Measurements from ENCODE around the gene PYGM.
"Not testable (repeated sequence)": the region's sequence is repeated elsewhere in the genome, so short reads cannot be mapped to it uniquely, and the experiment has no call there.

PYGM gene

DNA sequence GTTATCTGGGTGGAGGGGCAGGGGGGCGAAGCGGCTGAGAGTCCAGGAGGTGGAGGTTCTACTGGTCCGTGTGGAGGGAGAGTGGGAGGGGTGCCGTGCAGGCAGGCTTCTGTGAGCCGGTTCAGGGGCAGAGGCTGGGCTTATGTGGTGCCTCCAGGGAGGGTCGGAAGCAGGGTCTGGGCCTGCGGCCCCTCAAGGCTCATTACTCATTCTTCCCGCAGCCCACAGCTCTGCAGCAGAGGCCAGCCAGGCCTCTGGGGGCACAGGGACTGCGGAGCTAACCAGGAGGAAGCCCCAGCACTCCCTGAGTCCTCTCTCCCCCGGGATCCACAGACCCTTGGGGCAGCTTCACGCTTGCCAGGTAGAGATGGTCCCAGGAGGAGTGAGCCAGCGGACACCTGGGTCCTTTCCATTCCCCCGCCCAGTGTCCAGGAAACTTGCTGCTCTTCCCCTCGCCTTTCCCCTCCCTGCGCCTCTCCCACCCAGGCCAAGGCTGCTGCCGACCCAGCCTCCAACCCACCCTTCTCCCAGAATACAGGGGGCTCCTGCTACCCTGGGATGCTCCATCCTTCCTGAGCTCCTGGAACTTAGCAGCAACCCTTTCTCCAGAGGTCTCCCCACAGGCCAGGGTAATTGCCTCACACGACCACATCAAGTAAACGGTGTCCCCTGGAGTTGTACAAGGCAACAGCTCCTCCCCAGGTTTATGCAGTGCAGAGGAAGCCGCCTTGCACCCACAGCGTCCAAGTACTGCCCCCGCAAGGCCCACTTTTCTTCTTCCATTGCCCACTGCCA is 43.1 kb downstream of the PYGM start:
- no peak for DNase-seq (ENCODE audit: low read depth)

DNA sequence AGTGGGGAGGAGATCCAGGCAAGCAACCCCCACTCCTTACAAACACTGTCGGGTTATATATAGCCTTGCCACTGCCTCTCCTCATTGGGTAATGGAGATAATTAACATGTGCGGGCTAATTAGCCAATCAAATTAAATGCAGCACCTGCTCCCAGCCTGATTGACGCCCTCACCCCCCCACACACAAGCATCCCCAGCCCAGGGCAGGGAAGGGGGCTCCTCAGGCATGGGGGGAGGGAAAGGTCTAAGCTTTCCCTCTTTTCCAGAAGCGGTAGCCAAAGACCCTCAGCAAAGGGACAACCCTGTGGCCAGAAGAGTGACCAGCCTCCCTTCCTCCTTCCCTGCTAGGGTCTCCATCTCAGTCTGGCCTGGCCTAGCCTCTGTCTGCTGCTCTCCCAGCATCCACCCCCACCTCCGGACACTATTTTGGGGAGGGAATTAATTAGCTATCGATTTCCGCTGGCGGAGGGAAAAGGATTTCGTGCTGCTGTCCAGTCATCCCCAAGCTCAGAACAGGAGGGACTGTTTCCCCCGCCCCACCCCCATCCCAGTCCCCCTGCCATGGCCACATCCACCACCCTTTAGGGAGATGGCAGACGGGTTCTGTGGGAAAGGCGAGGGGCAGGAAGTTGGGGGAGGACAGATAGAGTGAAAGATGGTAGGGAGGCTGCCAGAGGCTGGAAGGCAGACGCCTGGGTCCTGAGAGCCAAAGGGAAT is 43.9 kb downstream of the PYGM start:
- DNase-seq (ENCODE audit: low read depth): no peak

DNA sequence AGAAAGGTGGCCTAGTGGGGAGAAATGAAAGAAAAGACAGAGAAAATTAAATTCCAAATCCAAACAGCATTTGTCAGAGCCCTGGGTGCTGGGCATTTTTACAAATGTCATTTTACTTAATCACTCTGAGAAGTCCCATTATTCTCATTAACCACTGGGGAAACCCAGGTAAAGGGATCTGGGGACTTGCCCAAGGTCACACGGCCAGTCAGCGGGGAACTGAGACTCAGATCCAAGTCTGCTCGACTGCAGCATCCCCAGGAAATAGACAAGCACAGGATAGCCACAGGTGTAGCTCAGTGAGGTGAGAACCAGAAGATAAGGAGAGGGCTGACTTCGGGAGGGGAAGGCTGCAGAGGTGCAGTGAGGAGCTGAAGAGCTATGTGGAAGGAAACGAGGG is 44.7 kb downstream of the PYGM start:
- no peak for DNase-seq (ENCODE audit: low read depth)

DNA sequence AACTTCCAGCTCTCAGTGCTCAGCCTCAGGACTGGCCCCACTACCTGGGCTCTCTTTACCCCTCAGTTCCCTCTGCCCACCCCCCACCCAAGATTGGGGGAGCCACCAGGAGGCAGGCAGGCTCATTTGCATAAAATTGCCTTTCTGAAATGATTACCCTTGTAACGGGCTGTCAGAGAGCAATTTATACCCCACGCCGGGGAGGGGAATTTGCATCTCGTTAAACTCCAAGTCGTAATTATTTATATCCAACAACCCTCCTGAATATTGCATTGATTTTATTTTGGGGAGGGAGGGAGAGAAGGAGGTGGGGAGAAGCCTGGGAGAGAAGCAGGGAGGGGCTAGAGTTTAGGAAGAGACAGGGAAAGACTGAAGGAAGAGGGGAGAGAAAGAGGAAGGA is 45.1 kb downstream of the PYGM start:
- DNase-seq (ENCODE audit: low read depth): no peak

DNA sequence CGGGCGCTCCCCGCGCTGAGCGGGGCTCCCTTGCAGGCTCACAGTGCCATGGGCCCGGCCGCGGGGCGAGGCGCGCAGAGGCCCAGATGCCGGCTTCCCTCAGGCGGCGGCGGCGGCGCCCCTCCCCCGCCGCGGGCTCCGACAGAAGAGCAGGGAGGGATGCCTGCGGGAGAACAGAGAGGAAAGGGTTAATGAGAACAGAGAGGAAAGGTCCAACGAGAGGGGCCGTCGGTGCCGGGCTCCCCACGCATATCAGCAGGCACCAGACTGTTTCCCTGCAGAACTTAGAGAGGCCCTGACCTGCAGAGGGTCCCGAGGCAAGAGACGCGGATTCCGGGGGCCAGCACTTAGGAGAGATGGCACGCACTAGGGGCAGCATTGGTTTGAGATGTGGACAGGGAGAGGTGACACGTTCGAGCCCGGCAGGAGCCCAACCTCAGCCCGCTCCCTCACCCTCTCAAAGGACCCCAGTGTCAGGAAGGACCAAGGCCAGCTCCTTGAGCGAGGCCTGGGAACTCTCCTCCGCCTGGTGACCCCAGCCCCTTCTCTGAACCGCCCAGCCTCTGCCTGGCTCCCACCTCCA is 45.9 kb downstream of the PYGM start:
- DNase-seq (ENCODE audit: low read depth): no peak

DNA sequence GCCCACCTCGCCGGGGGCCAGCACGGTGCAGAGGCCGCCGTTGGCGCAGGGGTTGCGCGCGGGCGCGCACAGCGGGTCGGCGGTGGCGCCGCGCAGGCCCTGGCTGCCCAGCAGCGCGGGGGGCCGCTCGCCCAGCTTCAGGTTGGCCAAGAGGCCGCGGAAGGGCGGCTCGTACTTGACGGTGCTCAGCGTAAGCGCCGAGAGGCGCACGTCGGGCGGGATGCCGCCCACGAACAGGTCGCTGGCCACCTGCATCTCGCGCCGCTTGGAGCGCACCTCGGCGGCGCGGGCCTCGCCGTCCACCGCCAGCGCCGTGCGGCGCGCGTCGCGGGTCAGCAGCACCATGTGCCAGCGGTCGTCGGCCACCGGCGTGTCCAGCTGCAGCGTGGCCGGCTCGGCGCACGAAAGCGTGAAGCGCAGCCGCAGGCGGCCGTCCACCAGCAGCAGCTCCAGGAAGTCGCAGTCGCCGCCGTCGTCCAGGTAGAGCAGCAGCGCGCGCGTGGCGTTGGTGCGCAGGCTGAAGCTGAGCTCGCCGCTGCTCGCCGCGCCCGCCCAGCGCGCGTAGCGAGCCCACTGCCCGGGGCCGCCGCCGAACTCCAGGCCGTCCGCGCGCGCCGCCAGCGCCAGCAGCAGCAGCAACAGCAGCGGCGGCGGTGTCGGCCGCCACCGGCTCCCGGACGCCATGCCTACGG is 46.6 kb downstream of the PYGM start:
- peak; percentile 63 for DNase-seq (ENCODE audit: low read depth)

DNA sequence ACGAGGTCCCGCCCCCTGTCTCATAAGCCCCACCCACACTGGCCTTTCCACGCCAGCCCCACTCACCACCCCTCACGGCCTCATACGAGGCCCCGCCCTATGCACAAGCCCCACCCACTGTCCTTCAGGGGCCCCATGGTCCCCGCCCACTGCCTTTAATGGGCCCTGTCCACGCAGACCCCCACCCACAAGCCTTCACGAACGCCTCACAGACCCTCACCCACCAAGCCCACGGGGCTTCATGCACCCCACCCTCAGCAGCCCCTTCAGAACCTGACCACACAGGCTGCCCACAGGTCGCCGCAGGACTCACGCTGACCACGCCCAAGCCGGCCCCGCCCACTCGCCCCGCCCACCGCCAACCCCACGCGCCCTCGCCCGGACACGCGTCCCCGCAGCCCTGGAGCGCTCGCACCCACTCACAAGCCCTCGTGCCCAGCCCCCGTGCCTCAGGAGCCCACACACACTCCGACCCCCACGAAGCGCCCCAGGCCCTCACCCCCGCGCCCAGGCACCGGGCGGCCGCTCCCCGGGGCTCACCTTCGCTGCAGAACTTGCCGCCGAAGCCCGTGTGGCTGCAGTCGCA is 47.3 kb downstream of the PYGM start:
- DNase-seq (ENCODE audit: low read depth): no peak

DNA sequence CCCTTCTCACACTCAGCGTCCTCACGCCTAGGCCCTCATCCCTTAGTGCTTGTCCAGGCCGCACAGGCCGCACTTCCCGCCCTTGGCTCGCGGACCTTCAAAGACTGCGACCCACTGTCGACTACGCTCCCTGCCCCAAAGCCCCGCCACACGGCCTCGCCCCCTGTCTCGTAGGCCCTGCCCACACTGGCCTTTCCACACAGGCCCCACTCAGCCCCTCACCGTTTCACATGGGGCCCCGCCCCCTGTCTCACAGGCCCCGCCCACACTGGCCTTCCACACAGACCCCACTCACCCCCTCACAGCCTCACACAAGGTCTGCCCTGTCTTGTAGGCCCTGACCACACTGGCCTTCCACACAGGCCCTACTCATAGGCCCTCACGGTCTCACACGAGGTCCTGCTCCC is 47.8 kb downstream of the PYGM start:
- DNase-seq (ENCODE audit: low read depth): no peak

DNA sequence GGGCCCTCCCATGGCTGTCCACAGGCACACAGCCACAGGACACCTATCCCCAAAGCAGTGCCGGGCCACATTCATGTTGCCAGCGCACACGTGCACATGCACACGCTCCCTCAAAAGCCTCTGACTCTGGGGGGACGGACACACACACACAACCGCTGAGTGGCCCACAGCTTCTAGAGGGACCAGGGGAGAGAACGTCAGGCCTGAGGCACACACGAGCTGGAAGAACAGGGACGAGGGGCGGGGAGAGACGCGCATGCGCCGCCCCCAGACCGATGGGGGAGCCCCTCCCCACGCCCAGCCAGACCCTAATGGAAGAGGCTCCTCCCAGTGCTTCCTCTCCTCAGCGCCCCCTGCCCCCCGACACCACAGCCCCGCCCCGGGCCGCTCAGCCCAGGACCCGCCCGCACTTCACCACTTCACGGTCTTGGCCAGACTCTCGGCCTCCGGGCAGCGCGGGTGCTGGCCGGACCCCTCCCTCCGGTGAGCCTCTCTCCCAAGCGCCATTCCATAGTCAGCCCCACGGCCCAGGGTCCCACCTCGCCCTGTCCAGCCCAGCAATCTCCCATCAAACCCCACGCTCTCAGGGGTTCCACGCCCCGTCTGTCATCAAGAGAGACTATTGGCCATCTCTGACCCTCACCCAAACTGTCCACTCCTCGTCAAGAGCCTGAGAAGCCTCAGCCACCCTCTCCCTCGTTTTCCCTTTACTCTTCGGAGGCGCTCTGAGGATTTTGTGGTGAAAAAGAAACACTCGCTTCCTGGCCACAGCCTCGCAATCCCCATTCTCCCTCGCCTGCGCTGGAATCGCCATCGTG is 48.4 kb downstream of the PYGM start:
- no peak for DNase-seq (ENCODE audit: low read depth)

DNA sequence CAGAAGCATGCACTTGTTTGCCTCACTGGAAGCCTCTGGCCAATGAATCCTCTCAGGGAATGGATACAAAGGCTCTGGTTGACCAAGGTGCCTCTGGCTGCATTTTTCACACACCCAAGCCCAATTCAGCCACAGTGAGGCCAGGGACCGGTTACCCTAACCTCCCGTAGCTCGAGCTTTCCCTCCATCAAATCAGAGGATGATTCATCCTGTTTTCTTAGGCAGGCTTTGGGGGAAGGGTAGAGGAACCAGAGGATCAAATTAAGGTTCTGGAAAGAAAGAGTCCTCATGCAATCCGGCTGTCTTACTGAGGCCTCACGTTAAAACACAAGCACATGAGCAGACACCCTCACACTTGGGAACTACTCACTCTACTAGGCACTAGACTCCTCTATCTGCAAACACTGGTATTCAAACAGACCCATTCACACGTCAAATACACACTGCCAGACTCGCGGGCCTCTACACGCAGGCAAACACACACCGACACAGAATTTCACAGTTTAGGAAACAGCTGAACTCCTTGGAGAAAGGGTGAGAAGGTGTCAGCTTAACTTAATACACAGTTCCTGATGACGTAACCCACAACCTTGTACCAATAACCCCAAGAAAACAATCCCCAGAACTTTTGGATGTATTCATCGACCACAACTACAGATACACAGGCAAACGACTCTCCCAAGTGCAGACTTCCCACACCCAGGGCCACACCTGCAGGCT is 49.2 kb downstream of the PYGM start:
- peak; percentile 21 for DNase-seq (ENCODE audit: low read depth)

DNA sequence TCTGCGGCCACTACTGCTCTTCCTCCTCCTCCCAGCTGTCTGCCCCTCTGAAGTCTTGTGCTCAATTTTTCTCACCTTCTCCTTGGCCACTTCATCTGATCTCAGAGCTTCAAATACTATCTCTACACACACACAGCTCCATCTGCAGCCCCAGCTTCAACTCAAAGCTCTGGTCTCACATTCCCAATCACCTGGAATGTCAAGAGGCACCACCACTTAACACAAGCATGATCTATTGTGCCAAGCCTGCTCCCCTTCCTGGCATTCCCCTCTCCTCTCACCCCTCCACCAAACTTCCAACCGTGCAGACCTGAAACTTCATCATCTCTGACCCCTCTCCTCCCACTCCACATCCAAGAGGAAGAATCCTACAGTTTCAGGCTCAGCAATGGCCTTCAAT is 54.3 kb downstream of the PYGM start:
- no peak for DNase-seq (ENCODE audit: low read depth)

DNA sequence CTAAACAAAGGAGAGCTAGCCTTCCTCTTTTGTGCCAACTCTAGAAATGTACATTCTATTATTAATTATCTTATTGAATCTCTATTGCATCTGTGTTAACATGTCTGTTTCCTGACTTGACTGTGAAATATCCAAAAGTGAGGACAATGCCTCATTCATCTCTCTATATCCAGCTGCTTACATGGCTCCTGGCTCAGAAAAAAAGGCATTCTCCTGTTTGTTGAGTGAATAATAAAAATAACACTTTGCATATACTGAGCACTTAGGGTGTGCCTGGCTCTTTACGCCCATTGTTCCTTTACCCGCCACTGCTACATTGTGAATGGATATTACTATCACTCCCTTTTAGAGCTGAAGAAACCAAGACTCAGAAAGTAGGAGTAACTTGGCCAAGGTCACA is 56.7 kb downstream of the PYGM start:
- no peak for DNase-seq (ENCODE audit: low read depth)

DNA sequence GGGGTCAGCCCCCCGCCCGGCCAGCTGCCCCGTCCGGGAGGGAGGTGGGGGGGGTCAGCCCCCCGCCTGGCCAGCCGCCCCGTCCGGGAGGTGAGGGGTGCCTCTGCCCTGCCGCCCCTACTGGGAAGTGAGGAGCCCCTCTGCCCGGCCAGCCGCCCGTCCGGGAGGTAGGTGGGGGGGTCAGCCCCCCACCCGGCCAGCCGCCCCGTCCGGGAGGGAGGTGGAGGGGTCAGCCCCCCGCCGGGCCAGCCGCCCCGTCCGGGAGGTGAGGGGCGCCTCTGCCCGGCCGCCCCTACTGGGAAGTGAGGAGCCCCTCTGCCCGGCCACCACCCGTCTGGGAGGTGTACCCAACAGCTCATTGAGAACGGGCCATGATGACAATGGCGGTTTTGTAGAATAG is 57.8 kb downstream of the PYGM start:
- DNase-seq (ENCODE audit: low read depth): not testable (repeated sequence)

DNA sequence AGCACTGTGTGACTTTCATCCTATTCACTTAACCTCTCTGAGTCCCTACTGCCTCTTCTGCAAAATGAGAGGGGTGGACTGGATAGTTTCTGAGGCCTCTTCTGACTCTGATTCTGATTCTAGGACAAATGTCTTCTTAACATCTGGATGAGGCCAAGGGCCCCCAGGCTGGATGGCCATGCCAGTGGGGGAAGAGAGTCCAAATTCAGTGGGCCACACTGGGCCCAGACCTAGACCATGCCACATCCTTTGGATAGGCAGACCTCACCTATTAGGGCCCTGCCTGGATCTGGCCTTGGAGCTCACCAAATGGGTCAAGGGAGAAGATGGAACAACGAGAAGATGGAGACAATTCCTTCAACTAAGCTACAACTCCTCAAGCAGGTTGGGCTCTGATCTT is 61.3 kb downstream of the PYGM start:
- no peak for DNase-seq (ENCODE audit: low read depth)

DNA sequence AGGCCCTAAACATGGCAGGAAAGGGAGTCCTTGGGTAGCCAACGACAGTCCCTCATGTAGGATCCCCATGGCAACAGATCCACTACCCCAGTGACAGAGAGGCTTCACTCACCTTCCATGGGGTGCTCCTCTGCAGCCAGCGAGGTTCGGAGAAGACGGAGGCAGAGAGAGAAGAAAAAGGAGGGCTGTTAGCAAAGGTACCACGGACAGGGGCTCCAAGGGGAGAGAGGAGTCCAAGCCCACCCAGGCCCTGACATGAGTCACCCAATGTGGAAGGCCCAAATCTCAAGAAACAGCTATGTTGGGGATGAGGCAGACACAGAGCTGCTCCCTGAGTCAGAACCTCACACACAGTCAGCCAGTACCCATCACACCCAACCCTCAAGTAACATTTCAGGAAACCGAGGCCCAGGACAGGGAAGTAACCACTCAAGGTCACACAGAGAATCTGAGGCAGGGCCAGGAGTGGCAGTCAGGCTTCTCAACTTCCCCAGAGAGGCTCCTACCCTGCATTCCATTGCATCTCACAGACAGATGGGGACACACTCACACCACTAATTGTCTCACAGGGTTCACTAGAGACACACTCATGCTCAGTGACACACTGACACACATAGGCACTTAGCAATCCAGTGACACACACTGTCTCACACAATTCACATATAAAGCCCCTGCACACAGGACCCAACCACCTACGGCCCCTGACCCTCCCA is 62.0 kb downstream of the PYGM start:
- no peak for DNase-seq (ENCODE audit: low read depth)
